Measurements from ENCODE around the gene FOXK2.

Gene FOXK2

DNA sequence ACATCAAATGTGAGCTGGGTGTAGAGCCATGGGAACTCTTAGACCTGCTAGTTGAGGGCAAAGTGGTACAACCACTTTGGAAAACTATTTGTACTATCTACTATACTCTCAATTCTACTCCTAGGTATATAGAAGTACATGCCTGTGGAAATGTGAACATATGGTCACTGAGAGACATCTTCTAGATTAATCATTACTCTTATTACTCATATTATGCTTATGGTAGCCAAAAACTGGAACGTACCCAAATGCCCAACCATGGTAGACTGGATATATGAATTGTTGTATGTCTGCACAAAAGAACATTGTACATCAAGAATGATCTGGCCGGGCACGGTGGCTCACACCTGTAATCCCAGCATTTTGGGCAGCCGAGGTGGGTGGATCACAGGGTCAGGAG, 126.0 kb downstream of the FOXK2 start:
- DNase-seq: no peak

GRCh38 chr17:82647593-82648164, 128.1 kb downstream of the FOXK2 start:
- no peak for DNase-seq

DNA sequence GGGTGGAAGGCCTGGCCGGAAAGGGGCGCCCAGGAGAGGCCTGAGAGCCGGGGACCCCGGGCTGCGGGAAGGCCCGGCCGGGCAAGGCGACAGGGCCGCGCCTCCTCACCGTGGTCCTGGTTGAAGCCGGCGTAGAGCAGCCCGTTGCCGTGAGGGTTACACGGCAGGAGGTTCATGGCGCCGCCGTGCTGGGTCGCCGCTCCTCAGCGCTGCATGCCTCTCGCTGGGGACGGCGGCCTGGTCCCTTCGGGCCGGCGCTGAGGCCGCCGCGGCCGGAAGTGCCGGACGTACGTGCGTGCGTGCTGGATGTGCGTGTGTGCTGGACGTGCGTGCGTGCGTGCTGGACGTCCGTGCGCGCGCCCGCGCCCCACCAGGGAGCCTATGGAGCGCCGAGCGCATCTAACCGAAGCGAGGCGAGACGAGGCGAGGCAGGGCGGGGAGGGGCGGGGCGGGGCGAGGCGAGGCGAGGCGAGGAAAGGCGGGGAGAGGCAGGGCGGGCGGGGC, 128.7 kb downstream of the FOXK2 start, which contains the start of gene WDR45B:
Gene WDR45B (minus strand): TSS at position 280 of the 504 bp plus-strand sequence. CDS start 104 bp downstream, at position 176.
- DNase-seq: peak; percentile 97 to 98

DNA sequence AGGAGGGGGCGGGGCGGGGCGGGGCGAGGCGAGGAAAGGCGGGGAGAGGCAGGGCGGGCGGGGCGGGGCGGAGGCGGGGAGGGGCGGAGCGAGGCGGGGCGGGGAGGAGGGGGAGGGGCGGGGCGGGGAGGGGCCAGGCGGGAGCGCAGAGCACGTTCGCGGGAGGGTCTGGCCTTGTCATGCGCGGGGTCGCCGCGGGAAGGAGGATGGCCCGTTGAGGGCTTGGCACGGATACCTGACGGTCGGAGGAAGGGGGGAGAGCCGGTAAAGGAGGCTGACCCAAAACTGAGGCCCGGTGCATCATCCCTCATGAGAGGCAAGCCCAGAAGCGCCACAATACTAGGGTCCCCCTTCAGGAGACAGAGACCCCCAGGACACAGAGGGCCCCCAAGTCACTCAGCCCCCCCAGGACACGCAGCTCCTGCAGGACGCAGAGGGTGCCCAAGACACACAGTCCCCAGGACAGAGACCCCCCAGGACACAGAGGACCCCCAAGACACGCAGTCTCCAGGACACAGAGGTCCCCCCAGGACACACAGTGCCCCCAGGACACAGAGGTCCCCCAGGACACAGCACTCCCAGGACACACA, 129.3 kb downstream of the FOXK2 start:
- peak; percentile 17 to 41 for DNase-seq

DNA sequence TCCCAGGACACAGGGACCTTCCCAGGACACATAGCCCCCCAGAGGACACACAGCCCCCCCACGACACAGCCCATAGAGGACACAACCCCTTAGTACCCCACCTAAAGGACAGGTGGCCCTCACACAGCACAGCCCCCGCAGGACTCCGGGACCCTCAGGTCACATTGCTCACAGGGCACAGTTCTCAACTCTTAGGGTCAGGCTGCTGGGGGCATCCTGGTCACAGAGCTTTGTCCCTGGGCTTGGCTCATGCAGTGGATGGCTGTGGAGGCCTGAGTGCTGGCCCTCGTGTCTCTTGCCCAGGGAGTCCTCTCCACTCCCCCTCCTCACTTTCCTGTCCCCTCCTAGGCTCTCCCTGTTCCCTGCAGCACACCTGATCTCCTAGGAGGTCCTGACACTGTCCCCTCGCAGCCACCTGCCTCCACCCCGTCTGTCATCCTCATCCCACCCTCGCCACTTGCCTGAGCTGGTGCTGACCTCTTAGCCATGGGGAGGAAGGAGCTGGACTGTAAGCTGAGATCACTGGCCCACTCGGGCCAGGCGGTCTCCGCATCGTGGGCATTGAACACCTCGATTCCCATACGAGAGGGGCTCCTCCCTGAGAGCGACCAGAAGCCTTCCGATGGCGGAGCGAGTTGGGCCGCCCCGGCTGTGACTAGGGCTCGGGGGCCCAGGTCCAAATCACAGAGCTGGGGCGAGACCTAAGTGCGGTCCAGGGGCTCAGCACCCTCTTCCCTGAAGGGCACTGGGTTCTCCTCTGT, 130.1 kb downstream of the FOXK2 start:
- DNase-seq: no peak

GRCh38 chr17:82650723-82651122, 131.2 kb downstream of the FOXK2 start:
- no peak for DNase-seq

- DNase-seq: no peak
These were observed 134.4 kb downstream of the FOXK2 start for GRCh38 chr17:82653651-82654528.

Measured in NCI-H2081 (cell line).